BJ (cell line): ENCODE results near the gene MYO7A. TPM values are rescaled to one million over a fixed set of nuclear protein-coding genes. Genes with fewer than 3 reads are reported as not detected.

ENCODE experiments used
- CTCF ChIA-PET: fragments of 350-600 bp; formaldehyde crosslinking; extraction: SDS; loops from one replicate; lab custom pipeline; 2021; ENCODE audit warnings: antibody characterized with exemption, inconsistent platforms; lab: Yijun Ruan, JAX
- POLR2A ChIA-PET: fragments of 300-600 bp; sonication (Branson Sonifier 250); formaldehyde crosslinking; extraction: SDS; loops from one replicate; lab custom pipeline; 2021; ENCODE audit warnings: antibody characterized with exemption; lab: Charles Lee
- DNase-seq: peaks from one replicate; pipeline ENCODE4 v3.0.0-alpha.2; 2011; ENCODE audit warnings: low read depth
- H3K27me3 ChIP-seq: 2 replicates; pipeline ENCODE4 v1.6.0; 2011; ENCODE audit warnings: low read length; ENCODE audit not compliant: control insufficient read depth, insufficient read depth
- H3K36me3 ChIP-seq: 2 replicates; pipeline ENCODE4 v1.5.1; 2011; ENCODE audit warnings: low read length; ENCODE audit not compliant: control insufficient read depth, insufficient read depth
- H3K4me3 ChIP-seq: 2 replicates; pipeline ENCODE4 v1.5.1; 2011; ENCODE audit warnings: low read depth, mild to moderate bottlenecking, control low read depth, low read length
- CTCF ChIP-seq: IDR thresholded peaks from 2 replicates; pipeline ENCODE4 v1.5.1; 2011; ENCODE audit warnings: low read depth, mild to moderate bottlenecking, control low read depth, inconsistent platforms, low read length, moderate library complexity; ENCODE audit not compliant: insufficient read depth
- polyA plus RNA-seq: library from polyadenylated mRNA; depleted of rRNA; stranded (reverse); fragments of >200 nt; gene quantifications from 2 replicates; pipeline ENCODE4 v1.2.3, GENCODE V29; 2011

The MYO7A gene
- polyA plus RNA-seq, 1 experiment: 0.01 TPM

- CTCF ChIA-PET: interaction anchor here (2.9 kb wide), 1 partner anchor 22 kb away, joined by 15 read pairs; no protein-coding TSS in a partner anchor
- POLR2A ChIA-PET: no interaction called here
- Histone ChIP-seq H3K27me3 (peaks cover 18% of the 10 kb centered on the region), H3K4me3 (no peak overlapping the region), H3K36me3 (no peaks in the 10 kb centered on the region)
- no peak for DNase-seq
- no peak for TF ChIP-seq CTCF
Observed at GRCh38 chr11:77148963-77149715, 21.1 kb downstream of the MYO7A start.

- Histone ChIP-seq H3K36me3 (no peaks in the 10 kb centered on the region), H3K27me3 (peaks cover 18% of the 10 kb centered on the region), H3K4me3 (no peak overlapping the region)
- POLR2A ChIA-PET: no interaction called here
- CTCF ChIA-PET: interaction anchor here (1.6 to 2.9 kb wide), 2 partner anchors 23 to 38 kb away, joined by 6 to 15 read pairs; no protein-coding TSS in a partner anchor
- no peak for TF ChIP-seq CTCF
- no peak for DNase-seq
Observed at GRCh38 chr11:77149716-77150392, 21.8 kb downstream of the MYO7A start.

DNA sequence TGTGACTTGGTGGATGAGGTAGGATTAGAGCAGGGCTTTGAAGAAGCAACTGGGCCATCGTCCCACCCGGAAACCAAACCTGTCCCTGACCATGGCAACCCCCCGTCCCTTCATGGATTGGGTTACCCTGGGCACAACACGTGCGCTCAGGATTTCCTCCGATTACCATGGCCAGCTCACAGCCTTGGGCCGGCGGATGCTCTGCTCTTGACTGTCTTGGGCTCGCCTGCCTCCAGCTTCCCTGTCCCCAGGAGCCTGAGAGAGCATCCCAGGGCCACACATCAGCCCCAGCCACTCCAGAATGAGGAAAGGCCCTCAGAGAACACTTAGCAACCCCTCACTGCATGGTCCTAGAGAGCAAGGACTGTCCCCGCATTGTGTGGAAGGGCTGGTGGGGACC is 22.8 kb downstream of the MYO7A start:
- no peaks in the 10 kb centered on the region for H3K36me3 ChIP-seq
- DNase-seq: no peak
- ChIA-PET CTCF (interaction anchor here (1.6 to 2.9 kb wide), 2 partner anchors 24 to 37 kb away, joined by 6 to 15 read pairs; no protein-coding TSS in a partner anchor), POLR2A (no interaction called here)
- H3K27me3 ChIP-seq: peaks cover 18% of the 10 kb centered on the region
- no peak overlapping the region for H3K4me3 ChIP-seq
- TF ChIP-seq CTCF: no peak

- TF ChIP-seq CTCF: no peak
- ChIA-PET POLR2A (no interaction called here), CTCF (interaction anchor here (1.8 kb wide), 1 partner anchor 25 kb away, joined by 6 read pairs; no protein-coding TSS in a partner anchor)
- no peaks in the 10 kb centered on the region for H3K36me3 ChIP-seq
- H3K27me3 ChIP-seq: peaks cover 12% of the 10 kb centered on the region
- H3K4me3 ChIP-seq: no peak overlapping the region
- DNase-seq: no peak
Observed at GRCh38 chr11:77151804-77152509, 23.9 kb downstream of the MYO7A start.
